ENCODE results near the gene TFAP2A. TPM values are rescaled to one million over a fixed set of nuclear protein-coding genes. Genes with fewer than 3 reads are reported as not detected.

Gene TFAP2A
- total and polyA plus RNA-seq, 4 experiments from 2014 or later = not detected

DNA sequence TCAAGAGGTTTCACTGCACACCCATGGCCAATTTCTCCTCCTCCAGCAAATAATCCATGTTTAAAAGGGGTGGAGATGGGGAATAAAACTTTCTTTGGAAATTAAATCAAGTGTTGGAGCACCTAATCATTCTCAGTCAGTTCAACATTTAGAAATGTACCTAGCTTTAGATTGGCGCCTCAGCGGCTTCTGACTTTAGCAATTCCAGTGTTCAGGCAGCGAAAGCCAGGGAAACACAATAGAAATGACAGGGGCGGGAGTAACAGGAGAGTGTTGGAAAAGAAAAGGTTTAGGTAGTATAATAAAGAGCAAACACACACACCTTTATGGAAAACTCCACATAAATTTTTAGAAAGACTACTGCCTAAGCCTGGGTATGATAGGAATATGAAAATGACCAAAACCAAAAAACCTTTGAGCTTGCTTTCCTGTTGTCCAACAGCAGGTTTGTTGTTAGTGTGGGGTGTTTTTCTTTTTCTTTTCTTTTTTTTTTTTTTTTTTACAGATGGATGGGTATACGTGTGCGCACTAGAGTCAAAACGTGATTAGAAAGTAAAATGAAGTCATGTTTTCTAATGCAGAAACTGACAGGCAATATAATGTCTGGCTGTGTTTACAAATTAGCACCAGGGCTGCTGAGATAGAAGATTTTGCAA, 7.7 kb downstream of the TFAP2A start:
- Histone ChIP-seq H3K27me3 (ENCODE audit: insufficient read depth, low read length) (peaks cover 5% of the 10 kb centered on the region), H3K27ac (ENCODE audit: low read depth, low read length) (no peak overlapping the region), H3K9me3 (ENCODE audit: control insufficient read depth in 1 of 2, low read length in 2 of 2) (no peaks in the 10 kb centered on the region), H3K36me3 (ENCODE audit: insufficient read depth, low read length) (no peaks in the 10 kb centered on the region), H3K4me1 (ENCODE audit: insufficient read depth, low read length) (peaks cover 26% of the 10 kb centered on the region), H3K4me3 (ENCODE audit: low read length in 2 of 2) (no peak overlapping the region)
- H3K27ac Mint-ChIP-seq = no peak overlapping the region
- peaks cover 39 to 47% of the 10 kb centered on the region in 2 donors for H3K27me3 Mint-ChIP-seq
- H3K36me3 Mint-ChIP-seq = peaks cover 0 to 10% of the 10 kb centered on the region in 2 donors
- ChIA-PET POLR2A (ENCODE audit: partially characterized antibody) (no interaction called here), CTCF (ENCODE audit: partially characterized antibody) (no interaction called here)
- DNase-seq = no peak
- H3K4me3 Mint-ChIP-seq = no peak overlapping the region
- H3K4me1 Mint-ChIP-seq = peaks cover 19 to 45% (median 28%) of the 10 kb centered on the region in 4 donors
- intact Hi-C loops (cut with micrococcal nuclease) = loop anchor here (10.0 kb wide), 1 partner anchor 288 kb away; the partner anchor contains the start of genes C6orf52 and PAK1IP1
- H3K9me3 Mint-ChIP-seq = peaks cover 7 to 69% (median 46%) of the 10 kb centered on the region in 8 donors

DNA sequence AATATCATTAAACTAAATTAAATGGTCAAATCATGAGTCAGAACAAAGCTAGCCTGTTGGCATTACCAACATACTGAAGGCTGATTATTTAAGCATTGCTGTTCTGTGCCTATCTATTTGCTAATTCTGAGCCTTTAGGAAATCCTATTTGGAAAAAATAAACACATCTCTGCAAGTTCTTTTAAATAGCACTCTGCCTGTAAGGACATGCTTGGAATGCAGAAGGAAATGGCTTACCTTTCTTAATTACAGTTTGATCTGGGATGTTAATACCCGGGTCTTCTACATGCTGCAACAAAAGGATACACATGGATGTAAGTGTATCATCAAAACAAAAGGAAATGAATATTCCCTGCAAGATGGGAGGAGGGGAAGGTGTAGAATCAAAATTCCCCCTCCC, 8.3 kb downstream of the TFAP2A start:
- intact Hi-C loops (cut with micrococcal nuclease) = loop anchor here (10.0 kb wide), 1 partner anchor 288 kb away; the partner anchor contains the start of genes C6orf52 and PAK1IP1
- H3K4me3 ChIP-seq (ENCODE audit: low read length in 2 of 2) = no peak overlapping the region
- CTCF ChIA-PET (ENCODE audit: partially characterized antibody) = no interaction called here
- no peak for DNase-seq
- H3K4me1 ChIP-seq (ENCODE audit: insufficient read depth, low read length) = peaks cover 23% of the 10 kb centered on the region
- H3K4me1 Mint-ChIP-seq = peaks cover 15 to 39% (median 24%) of the 10 kb centered on the region in 4 donors
- H3K27ac ChIP-seq (ENCODE audit: low read depth, low read length) = no peak overlapping the region
- H3K27ac Mint-ChIP-seq = no peak overlapping the region
- peaks cover 10% of the 10 kb centered on the region for H3K27me3 ChIP-seq (ENCODE audit: insufficient read depth, low read length)
- no peaks in the 10 kb centered on the region for H3K36me3 ChIP-seq (ENCODE audit: insufficient read depth, low read length)
- POLR2A ChIA-PET (ENCODE audit: partially characterized antibody) = no interaction called here
- H3K4me3 Mint-ChIP-seq = no peak overlapping the region
- peaks cover 35 to 41% of the 10 kb centered on the region in 2 donors for H3K27me3 Mint-ChIP-seq
- H3K9me3 ChIP-seq (ENCODE audit: control insufficient read depth in 1 of 2, low read length in 2 of 2) = no peaks in the 10 kb centered on the region
- peaks cover 7 to 65% (median 43%) of the 10 kb centered on the region in 8 donors for H3K9me3 Mint-ChIP-seq
- H3K36me3 Mint-ChIP-seq = peaks cover 0 to 5% of the 10 kb centered on the region in 2 donors

DNA sequence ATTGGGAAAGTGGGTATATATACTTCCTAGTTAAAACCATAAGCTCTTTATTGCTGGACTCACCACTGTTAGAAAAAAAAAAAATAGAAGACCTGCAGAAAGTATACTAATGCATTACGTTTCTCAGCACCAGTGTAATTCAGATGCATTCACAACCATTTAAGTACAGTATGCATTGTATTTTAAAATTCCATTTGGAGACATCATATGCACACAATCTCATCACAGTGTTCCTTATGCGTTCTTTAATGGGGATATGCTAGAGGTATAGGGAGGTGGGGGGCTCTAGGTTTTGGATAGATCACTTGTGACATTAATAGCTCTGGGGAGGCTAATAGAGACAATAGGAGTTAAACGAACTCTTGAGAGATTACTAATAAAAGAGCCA, 9.4 kb downstream of the TFAP2A start:
- peaks cover 10% of the 10 kb centered on the region for H3K27me3 ChIP-seq (ENCODE audit: insufficient read depth, low read length)
- H3K4me1 ChIP-seq (ENCODE audit: insufficient read depth, low read length) = peaks cover 17% of the 10 kb centered on the region
- Mint-ChIP-seq H3K4me1 (peaks cover 9 to 29% (median 16%) of the 10 kb centered on the region in 4 donors), H3K4me3 (peak overlapping the region in 5 of 8 donors; percentile 1 to 64 (median 44)), H3K9me3 (peaks cover 5 to 63% (median 42%) of the 10 kb centered on the region in 8 donors), H3K27me3 (peaks cover 33 to 39% of the 10 kb centered on the region in 2 donors), H3K27ac (peak overlapping the region in 1 of 7 donors; percentile 57), H3K36me3 (peaks cover 0 to 2% of the 10 kb centered on the region in 2 donors)
- H3K36me3 ChIP-seq (ENCODE audit: insufficient read depth, low read length) = no peaks in the 10 kb centered on the region
- DNase-seq = no peak
- H3K4me3 ChIP-seq (ENCODE audit: low read length in 2 of 2) = peak overlapping the region in 1 of 2 donors; percentile 11
- H3K27ac ChIP-seq (ENCODE audit: low read depth, low read length) = no peak overlapping the region
- intact Hi-C loops (cut with micrococcal nuclease) = loop anchor here (10.0 kb wide), 1 partner anchor 289 kb away; the partner anchor contains the start of genes C6orf52 and PAK1IP1
- POLR2A ChIA-PET (ENCODE audit: partially characterized antibody) = no interaction called here
- CTCF ChIA-PET (ENCODE audit: partially characterized antibody) = no interaction called here
- H3K9me3 ChIP-seq (ENCODE audit: control insufficient read depth in 1 of 2, low read length in 2 of 2) = no peaks in the 10 kb centered on the region

DNA sequence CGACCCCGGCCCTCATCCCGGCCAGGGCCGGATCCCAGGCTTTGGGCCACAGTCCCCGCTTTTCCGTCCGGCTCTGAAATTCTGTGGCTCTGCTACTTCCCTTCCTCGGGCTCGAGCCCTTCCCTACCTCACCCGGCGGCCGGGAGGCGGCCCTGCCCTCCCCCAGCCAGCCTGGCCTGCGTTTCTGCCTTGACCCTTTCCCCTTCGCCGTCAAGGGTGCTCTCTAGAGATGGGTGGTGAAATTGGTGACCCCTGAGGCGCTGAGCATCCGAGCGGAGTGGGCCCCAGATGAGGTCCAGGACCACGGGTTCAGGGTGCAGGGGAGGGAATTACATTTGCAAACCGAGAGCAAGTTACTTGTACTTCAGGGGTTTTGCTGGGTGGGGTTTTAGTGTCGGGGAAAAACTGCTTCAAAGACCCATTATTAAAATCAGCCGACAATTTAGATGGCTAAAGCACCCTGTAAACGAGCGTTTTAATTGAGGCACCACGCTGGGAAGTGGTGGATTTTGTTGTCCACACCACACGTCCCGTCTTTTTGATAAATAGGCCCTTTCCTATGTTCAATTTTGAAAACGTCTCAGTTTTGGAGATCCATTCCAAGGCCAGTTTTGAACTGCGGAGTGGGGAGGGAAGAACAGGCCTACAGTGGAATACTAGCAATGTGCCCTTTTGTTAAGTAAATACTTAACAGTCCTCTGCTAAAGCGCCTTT, 9.9 kb downstream of the TFAP2A start:
- Histone ChIP-seq H3K27me3 (ENCODE audit: insufficient read depth, low read length) (peaks cover 10% of the 10 kb centered on the region), H3K27ac (ENCODE audit: low read depth, low read length) (peak overlapping the region; percentile 25), H3K36me3 (ENCODE audit: insufficient read depth, low read length) (no peaks in the 10 kb centered on the region), H3K4me1 (ENCODE audit: insufficient read depth, low read length) (peaks cover 17% of the 10 kb centered on the region), H3K4me3 (ENCODE audit: low read length in 2 of 2) (peak overlapping the region; percentile 11 to 45), H3K9me3 (ENCODE audit: control insufficient read depth in 1 of 2, low read length in 2 of 2) (no peaks in the 10 kb centered on the region)
- POLR2A ChIA-PET (ENCODE audit: partially characterized antibody) = no interaction called here
- H3K27ac Mint-ChIP-seq = peak overlapping the region in 2 of 7 donors; percentile 35 to 57
- intact Hi-C loops (cut with micrococcal nuclease) = loop anchor here (5.0 to 10.0 kb wide), 2 partner anchors 290 to 1968 kb away; partner anchors contain the start of genes C6orf52, PAK1IP1 and SLC35B3
- H3K27me3 Mint-ChIP-seq = peaks cover 30 to 34% of the 10 kb centered on the region in 2 donors
- no peak for DNase-seq
- peaks cover 3 to 58% (median 39%) of the 10 kb centered on the region in 8 donors for H3K9me3 Mint-ChIP-seq
- peaks cover 9 to 23% (median 13%) of the 10 kb centered on the region in 4 donors for H3K4me1 Mint-ChIP-seq
- peaks cover 0 to 2% of the 10 kb centered on the region in 2 donors for H3K36me3 Mint-ChIP-seq
- CTCF ChIA-PET (ENCODE audit: partially characterized antibody) = no interaction called here
- H3K4me3 Mint-ChIP-seq = peak overlapping the region in 6 of 8 donors; percentile 8 to 86 (median 62)

DNA sequence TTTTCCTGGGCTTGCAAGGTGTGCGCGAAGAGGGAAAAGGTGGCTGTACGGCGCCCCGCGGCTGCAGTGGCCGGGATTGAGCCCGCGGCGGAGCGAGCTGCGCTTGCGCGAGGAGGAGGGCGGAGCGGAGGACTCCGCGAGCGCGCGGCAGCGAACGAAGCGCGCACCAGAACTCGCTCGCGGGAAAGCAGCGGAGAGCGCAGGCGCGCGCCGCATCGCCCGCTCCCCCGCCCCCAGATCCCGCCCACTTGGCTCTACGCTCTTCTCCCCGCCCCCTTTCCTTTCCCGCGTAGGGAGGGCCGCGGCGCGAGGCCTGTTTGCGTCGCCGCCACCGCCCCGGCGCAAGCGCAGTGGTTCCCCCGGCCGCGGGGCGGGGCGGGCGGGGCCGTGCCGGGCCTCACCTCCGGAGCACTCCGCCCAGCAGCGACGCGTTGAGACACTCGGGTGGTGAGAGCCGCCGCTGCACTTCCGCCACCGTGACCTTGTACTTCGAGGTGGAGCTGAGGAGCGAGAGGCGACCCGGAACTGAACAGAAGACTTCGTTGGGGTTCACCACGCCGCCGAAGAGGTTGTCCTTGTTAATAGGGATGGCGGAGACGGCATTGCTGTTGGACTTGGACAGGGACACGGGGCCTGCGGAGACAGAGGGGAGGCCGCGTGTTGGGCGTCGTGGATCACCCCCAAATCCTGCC, 10.6 kb downstream of the TFAP2A start:
- Histone ChIP-seq H3K27ac (ENCODE audit: low read depth, low read length) (peak overlapping the region; percentile 25), H3K36me3 (ENCODE audit: insufficient read depth, low read length) (no peaks in the 10 kb centered on the region), H3K4me3 (ENCODE audit: low read length in 2 of 2) (peak overlapping the region; percentile 51 to 64), H3K9me3 (ENCODE audit: control insufficient read depth in 1 of 2, low read length in 2 of 2) (no peaks in the 10 kb centered on the region), H3K27me3 (ENCODE audit: insufficient read depth, low read length) (peaks cover 10% of the 10 kb centered on the region), H3K4me1 (ENCODE audit: insufficient read depth, low read length) (peaks cover 17% of the 10 kb centered on the region)
- ChIA-PET CTCF (ENCODE audit: partially characterized antibody) (no interaction called here), POLR2A (ENCODE audit: partially characterized antibody) (no interaction called here)
- peak; percentile 85 to 90 (median 87) for DNase-seq
- intact Hi-C loops (cut with micrococcal nuclease) = loop anchor here (5.0 to 10.0 kb wide), 2 partner anchors 291 to 1967 kb away; partner anchors contain the start of genes C6orf52, PAK1IP1 and SLC35B3
- peaks cover 0 to 2% of the 10 kb centered on the region in 2 donors for H3K36me3 Mint-ChIP-seq
- peaks cover under 1 to 55% (median 37%) of the 10 kb centered on the region in 8 donors for H3K9me3 Mint-ChIP-seq
- peak overlapping the region; percentile 75 to 86 (median 84) for H3K4me3 Mint-ChIP-seq
- H3K27ac Mint-ChIP-seq = peak overlapping the region; percentile 55 to 89 (median 76)
- peaks cover 9 to 19% (median 13%) of the 10 kb centered on the region in 4 donors for H3K4me1 Mint-ChIP-seq
- peaks cover 28 to 31% of the 10 kb centered on the region in 2 donors for H3K27me3 Mint-ChIP-seq

DNA sequence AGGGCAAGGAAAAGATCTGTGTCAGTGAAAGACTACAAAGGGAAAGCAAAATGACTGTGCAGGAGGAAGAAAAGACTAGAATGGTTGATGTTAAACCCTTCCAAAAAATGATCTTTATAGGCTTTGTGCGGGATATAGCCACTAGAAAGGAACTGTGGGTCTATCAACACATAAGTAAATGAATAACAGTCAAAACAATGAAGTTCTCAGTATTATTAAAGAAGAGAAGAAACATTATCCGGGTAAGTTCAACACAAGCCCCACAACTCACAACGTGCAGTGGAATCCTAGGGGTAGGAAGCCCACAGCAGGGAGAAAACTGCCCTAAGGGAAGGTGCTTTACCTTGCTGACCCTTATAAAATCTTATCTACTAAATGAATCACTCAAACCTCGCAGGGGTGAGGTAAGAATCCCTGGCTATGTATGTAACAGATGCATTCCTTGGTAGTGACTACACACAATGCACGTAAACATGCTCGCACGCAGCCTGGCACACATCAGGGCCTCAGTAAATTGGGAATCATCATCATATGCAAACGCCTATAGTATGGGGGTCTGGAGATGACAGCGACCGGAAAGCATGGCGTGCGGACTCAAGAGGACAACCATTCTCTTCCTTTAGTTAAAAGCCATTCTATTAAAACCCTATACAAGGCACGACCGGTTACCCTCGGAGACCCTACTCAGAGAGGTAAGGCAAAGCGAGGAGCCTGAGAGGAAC, 11.3 kb downstream of the TFAP2A start:
- H3K9me3 Mint-ChIP-seq = peaks cover 0 to 59% (median 36%) of the 10 kb centered on the region in 8 donors
- Histone ChIP-seq H3K27me3 (ENCODE audit: insufficient read depth, low read length) (peaks cover 15% of the 10 kb centered on the region), H3K36me3 (ENCODE audit: insufficient read depth, low read length) (no peaks in the 10 kb centered on the region), H3K4me1 (ENCODE audit: insufficient read depth, low read length) (peaks cover 17% of the 10 kb centered on the region), H3K4me3 (ENCODE audit: low read length in 2 of 2) (peak overlapping the region; percentile 51 to 64), H3K9me3 (ENCODE audit: control insufficient read depth in 1 of 2, low read length in 2 of 2) (no peaks in the 10 kb centered on the region), H3K27ac (ENCODE audit: low read depth, low read length) (peak overlapping the region; percentile 25)
- H3K4me3 Mint-ChIP-seq = peak overlapping the region; percentile 72 to 85 (median 80)
- H3K27ac Mint-ChIP-seq = peak overlapping the region; percentile 18 to 86 (median 62)
- ChIA-PET POLR2A (ENCODE audit: partially characterized antibody) (no interaction called here), CTCF (ENCODE audit: partially characterized antibody) (no interaction called here)
- H3K27me3 Mint-ChIP-seq = peaks cover 32 to 37% of the 10 kb centered on the region in 2 donors
- peaks cover 9 to 17% (median 14%) of the 10 kb centered on the region in 4 donors for H3K4me1 Mint-ChIP-seq
- intact Hi-C loops (cut with micrococcal nuclease) = loop anchor here (5.0 to 10.0 kb wide), 2 partner anchors 291 to 1966 kb away; partner anchors contain the start of genes C6orf52, PAK1IP1 and SLC35B3
- DNase-seq = no peak
- peaks cover 0 to 7% of the 10 kb centered on the region in 2 donors for H3K36me3 Mint-ChIP-seq

Measured in CD4-positive, alpha-beta memory T cell (primary cell).